Stimulated activated CD4-positive, alpha-beta T cell treated with anti-CD3 and anti-CD28 coated beads, Interleukin-12 subunit alpha, Interleukin-12 subunit beta, amount 100 ng/mL, for 48 hours (primary cell): ENCODE data around the gene SIGLEC7.

Experiments used
- DNase-seq, 3 donors: peaks; one replicate each; pipeline ENCODE4 v3.0.0-alpha.2; 2020; ENCODE audit warnings: low read depth in 2 of 3, low spot score in 1 of 3

SIGLEC7 gene

DNA sequence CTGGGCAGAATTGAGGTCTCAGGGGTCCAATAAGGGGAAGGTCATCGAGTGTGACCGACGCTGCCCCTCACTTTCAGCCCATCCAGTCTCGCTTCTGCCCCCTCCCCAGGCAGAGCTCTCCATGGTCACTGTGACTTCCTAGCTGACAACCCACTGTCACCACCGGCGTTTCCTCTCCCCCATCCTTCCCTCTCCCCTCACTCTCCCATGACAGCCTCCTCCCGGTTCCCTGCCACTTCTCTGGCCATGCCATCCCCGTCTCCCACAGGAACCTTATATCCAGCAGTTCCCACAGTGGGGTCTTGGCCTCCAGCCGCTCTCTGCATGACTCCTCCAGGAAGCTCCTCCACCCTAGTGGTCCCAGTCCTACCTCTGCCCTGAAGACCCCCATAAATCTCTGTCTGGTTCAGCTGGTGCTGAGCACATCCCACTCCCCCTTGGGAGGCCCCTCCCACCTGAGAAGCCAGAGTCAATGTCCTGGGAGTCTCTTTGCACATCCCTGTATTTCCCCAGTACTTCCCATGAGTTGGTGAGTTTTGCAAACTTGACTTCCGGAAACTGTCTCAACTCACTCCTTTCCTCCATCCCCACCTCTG is 58.1 kb downstream of the SIGLEC7 start:
- no peak for DNase-seq

DNA sequence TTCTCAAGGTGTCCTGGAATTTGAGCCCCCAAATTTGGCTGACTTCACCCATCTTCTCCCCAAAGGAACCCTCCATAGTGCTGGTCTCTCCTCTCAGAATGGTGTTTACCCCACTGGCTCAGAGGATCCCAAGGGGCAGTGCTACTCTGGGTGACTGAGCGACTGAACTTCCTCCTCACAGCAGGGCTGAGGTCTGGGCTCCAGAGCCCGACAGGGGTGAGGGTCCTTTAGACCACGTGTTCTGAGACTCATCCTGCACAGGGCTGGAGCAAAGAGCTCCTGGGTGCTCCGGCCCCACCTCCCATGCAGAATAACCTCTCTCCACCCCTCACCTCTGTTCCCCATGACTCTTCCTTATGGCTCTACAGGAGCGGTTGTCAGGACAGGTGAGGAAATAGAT is 59.6 kb downstream of the SIGLEC7 start:
- no peak for DNase-seq
